IPS-18c (cell line): ENCODE data around the gene FSD1.

ENCODE experiments used
- H3K4me3 ChIP-seq: 2 replicates; pipeline ENCODE4 v1.7.0; 2013; ENCODE audit warnings: low read depth, mild to moderate bottlenecking, low read length, moderate library complexity; ENCODE audit not compliant: insufficient read depth
- H3K9me3 ChIP-seq: one replicate; pipeline ENCODE4 v1.6.1; 2013; ENCODE audit warnings: mild to moderate bottlenecking, low read length, moderate library complexity; ENCODE audit not compliant: control insufficient read depth, insufficient read depth

FSD1 gene

GRCh38 chr19:4366666-4367335 is 62.4 kb downstream of the FSD1 start:
- H3K9me3 ChIP-seq: no peaks in the 10 kb centered on the region
- H3K4me3 ChIP-seq: no peak overlapping the region

GRCh38 chr19:4367336-4367723 is 62.9 kb downstream of the FSD1 start:
- Histone ChIP-seq H3K9me3 (no peaks in the 10 kb centered on the region), H3K4me3 (no peak overlapping the region)

DNA sequence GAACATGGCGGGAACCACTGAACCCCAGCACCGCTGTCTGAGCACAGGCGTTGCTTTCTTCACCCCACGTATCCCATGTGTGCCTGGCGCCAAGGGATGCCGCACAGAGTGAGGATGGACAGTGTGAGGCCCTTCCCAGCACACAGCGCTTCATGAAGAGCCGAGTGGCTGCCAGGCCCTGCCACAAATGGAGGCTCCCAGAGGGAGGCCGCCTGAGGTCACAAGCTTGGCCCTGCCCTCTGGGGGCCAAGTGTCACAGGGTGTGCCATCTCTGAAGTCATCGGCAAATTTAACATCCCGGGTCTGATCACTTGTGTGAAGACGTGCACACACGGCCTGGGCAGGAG is 63.4 kb downstream of the FSD1 start:
- Histone ChIP-seq H3K4me3 (no peak overlapping the region), H3K9me3 (no peaks in the 10 kb centered on the region)

GRCh38 chr19:4368128-4368820 is 63.9 kb downstream of the FSD1 start:
- no peaks in the 10 kb centered on the region for H3K9me3 ChIP-seq
- H3K4me3 ChIP-seq: no peak overlapping the region

- H3K4me3 ChIP-seq: no peak overlapping the region
- no peaks in the 10 kb centered on the region for H3K9me3 ChIP-seq
Measured at GRCh38 chr19:4369109-4369887, 64.9 kb downstream of the FSD1 start.

DNA sequence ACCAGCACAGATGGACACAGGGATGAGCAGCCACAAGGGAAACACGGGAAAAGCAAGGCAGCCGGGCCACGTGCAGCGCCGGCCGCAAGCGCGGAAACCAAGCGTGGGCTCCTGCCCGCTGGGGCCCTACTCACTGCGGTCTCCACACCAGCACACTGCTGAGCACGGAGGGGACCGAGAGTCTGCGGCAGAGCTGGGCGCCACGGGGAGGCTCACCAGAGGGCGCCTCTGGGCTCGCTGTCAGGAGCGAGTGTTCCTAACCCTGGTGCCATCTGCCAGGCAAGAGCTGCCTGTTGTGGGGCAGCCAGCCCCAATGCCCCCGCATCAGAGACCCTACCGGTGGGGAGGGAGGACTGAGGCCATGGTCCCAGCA is 65.5 kb downstream of the FSD1 start:
- Histone ChIP-seq H3K4me3 (no peak overlapping the region), H3K9me3 (no peaks in the 10 kb centered on the region)

- Histone ChIP-seq H3K9me3 (no peaks in the 10 kb centered on the region), H3K4me3 (no peak overlapping the region)
Measured at GRCh38 chr19:4370418-4371041, 66.1 kb downstream of the FSD1 start.

GRCh38 chr19:4371247-4372164 is 67.1 kb downstream of the FSD1 start:
- no peak overlapping the region for H3K4me3 ChIP-seq
- H3K9me3 ChIP-seq: no peaks in the 10 kb centered on the region

GRCh38 chr19:4372165-4373012 is 68.0 kb downstream of the FSD1 start:
- H3K9me3 ChIP-seq: no peaks in the 10 kb centered on the region
- no peak overlapping the region for H3K4me3 ChIP-seq

- no peak overlapping the region for H3K4me3 ChIP-seq
- no peaks in the 10 kb centered on the region for H3K9me3 ChIP-seq
Measured at GRCh38 chr19:4373013-4373367, 68.6 kb downstream of the FSD1 start.
